LNCaP clone FGC (cell line): ENCODE results near the gene GMDS.

Experiments used
- DNase-seq: peaks from one replicate; pipeline ENCODE4 v3.0.0-alpha.2; 2011; ENCODE audit warnings: low read depth
- H3K4me3 ChIP-seq: 2 replicates; pipeline ENCODE4 v1.5.1; 2011; ENCODE audit warnings: mild to moderate bottlenecking, low read depth, low read length, control low read depth
- TF ChIP-seq, protein P1 (sequence below): IDR thresholded peaks from 2 replicates; pipeline ENCODE4 v1.5.1; 2012; ENCODE audit warnings: mild to moderate bottlenecking; ENCODE audit not compliant: control insufficient read depth, insufficient read depth; ENCODE audit errors: extremely low read depth

Gene GMDS

DNA sequence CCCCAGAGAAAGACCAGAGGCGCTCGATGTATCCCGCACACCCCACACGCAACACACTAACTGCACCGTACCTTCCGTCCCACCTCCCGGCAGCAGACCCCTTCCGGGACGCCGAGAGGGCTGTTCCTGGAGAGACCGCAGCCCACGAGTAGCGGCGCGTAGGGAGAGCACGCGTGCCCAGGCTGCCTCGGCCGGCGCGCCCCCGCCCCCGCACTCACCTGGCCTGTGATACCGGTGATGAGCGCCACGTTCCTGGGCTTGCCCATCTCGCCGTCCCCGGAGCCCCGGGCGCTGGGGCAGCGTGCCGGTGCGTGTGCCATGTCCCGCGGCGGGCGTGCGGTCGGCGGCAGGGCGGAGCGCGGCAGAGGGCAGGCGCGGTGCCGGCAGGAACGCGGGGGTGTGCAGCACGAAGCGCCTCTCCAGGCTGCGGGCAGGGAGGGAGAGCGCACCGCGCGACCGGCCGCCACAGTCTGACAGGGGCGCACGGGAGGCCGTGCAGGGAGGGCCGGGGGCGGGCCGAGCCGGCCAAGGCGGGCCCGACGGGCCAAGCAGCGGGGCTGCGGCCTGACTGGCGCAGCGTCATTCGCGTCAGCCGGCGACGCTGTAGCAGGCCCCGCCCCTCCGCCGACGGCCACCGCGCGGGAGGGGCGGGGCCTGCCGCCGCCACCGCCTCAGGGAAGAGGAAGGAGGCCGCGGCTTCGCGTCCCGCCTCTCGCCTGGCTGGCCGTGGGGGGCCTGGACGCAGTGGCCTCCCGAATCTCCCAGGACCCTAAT is at the start of gene GMDS:
Gene GMDS, minus strand, starts transcription at position 503 of the 774 bp plus-strand sequence.
- peak within 1 kb of the TSS; percentile 88 for H3K4me3 ChIP-seq
- TF ChIP-seq, protein P1, sequence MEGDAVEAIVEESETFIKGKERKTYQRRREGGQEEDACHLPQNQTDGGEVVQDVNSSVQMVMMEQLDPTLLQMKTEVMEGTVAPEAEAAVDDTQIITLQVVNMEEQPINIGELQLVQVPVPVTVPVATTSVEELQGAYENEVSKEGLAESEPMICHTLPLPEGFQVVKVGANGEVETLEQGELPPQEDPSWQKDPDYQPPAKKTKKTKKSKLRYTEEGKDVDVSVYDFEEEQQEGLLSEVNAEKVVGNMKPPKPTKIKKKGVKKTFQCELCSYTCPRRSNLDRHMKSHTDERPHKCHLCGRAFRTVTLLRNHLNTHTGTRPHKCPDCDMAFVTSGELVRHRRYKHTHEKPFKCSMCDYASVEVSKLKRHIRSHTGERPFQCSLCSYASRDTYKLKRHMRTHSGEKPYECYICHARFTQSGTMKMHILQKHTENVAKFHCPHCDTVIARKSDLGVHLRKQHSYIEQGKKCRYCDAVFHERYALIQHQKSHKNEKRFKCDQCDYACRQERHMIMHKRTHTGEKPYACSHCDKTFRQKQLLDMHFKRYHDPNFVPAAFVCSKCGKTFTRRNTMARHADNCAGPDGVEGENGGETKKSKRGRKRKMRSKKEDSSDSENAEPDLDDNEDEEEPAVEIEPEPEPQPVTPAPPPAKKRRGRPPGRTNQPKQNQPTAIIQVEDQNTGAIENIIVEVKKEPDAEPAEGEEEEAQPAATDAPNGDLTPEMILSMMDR = no peak
- no peak for DNase-seq

DNA sequence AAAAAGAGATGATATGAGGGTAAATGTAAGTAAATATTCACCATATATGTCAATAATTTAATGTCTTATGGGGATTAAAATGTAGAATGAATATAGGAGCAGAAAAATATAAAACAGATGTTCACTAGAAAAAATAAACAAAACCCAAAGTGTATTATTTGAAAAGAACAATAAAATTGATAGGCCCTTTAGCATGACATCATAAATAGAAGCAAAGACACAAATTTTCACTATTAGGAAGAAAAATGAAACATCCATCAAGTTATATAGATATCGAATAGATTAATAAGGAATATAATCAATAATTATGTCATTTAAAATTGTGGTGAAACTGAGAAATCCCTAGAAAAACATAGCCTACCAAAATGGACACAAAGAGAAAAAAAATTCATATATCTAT is 40.1 kb upstream of the GMDS start:
- TF ChIP-seq, protein P1 = no peak
- DNase-seq = no peak
- H3K4me3 ChIP-seq = no peak overlapping the region

DNA sequence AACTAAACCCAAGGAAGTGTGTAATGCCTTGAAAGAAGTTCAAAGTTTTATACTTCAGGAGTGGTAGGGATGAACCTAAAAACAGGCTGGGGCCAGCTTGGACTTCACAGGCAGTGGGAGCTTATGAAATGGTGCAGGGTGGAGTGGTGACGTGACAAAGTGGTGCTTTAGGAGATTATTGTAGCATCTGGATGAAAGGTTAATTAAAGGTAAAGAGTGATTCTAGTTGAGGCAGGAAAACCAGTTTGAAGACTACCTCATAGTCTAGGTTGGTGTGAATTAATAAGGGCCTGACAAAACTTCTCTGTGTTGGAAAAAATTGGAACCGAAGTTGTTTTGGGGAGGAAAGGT is 30.5 kb upstream of the GMDS start:
- no peak overlapping the region for H3K4me3 ChIP-seq
- DNase-seq = no peak
- TF ChIP-seq, protein P1 = no peak

DNA sequence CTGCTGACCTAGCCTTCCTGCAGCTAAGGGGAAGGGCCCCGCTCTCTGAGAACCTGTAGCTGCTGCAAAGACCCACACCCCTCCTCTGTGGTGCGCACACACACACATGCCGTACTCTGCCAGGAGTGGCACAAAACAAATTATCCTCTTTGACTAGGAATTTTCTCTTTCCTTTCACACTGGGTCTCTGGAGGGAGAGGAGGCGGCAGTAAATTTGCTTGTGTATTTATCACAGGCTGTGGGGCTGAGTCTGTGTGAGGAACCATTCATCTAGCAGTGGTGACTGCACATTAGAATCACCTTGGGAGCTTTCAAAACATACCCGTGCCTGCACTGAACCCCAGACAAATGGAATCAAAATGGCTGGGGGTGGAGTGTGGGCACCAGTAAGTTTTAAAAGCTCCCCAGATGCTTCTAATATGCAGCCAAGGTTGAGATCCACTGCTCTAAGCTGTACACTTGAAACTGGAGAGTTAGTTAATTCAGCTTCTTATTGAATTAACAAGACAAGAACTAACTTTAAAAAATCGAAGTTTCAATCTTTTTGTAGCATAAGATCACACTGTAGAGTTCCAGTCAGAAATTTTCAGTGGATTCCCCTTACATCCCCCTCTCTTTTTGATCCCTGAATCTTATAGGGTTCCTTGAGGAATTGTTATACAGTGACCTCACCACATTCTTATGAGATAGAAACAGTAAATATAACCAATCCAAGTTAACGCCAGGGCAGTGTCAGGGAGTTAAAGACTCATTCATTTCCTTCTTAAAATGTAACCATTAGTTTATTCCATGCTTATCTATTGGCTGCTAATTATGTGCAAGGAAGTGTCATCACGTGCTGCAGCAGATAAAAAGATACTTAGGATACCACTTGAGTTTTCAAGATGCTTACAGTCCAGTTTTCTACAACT is 29.8 kb upstream of the GMDS start:
- H3K4me3 ChIP-seq = no peak overlapping the region
- no peak for DNase-seq
- TF ChIP-seq, protein P1 = no peak

DNA sequence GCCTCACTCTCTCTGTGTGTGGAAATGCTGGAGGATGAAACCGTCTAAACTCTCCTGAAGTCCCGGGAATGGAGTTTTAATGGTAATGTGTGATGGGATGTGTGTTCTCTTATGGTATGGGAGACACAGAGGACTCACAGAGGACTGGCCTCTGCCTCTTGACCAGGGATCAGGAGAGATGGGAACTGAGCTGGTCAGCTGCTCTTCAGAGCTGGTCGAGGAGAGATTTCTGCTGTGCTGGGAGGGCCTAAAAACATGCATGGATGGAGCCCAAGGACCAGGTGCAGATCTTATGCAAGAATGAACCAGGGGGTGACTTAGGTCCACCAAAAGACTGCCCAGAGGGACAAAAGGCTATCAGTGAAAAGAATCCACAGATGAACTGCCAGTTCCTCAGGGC is 27.3 kb upstream of the GMDS start:
- H3K4me3 ChIP-seq = no peak overlapping the region
- TF ChIP-seq, protein P1 = no peak
- DNase-seq = no peak

DNA sequence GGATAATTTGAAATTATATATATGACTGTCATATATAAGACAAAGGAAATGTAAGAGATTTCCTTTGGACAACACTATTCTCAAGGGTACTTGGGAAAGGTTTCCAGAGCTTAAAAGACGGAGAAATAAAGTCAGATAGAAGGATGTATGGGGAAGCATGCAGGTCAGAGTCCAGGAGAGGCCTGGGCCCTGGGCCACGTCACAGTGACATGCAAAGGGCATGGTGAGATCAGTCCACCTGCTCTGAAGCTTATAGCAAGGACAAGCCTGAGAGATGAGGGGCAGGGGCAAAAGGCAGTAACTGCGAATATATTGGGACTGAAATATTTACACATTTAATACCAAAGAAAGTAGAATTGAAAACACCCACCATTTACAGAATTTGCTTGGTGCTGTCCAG is 24.6 kb upstream of the GMDS start:
- DNase-seq = no peak
- no peak overlapping the region for H3K4me3 ChIP-seq
- TF ChIP-seq, protein P1 = no peak
